NCI-H526 treated with DMSO at 0.1 percent for 48 hours (cell line): ENCODE measurements around the gene ADD2.
A peak's percentile ranks its signal among the peaks of the same experiment; 100 is the strongest.
"Not testable (repeated sequence)": the region's sequence is repeated elsewhere in the genome, so short reads cannot be mapped to it uniquely, and the experiment has no call there.

Source experiments
- DNase-seq: peaks from one replicate; lab custom pipeline; 2025; lab: John Stamatoyannopoulos, UW

Gene ADD2

GRCh38 chr2:70633508-70633907 is 134.5 kb downstream of the ADD2 start:
- no peak for DNase-seq

GRCh38 chr2:70632966-70633365 is 135.0 kb downstream of the ADD2 start:
- no peak for DNase-seq

DNA sequence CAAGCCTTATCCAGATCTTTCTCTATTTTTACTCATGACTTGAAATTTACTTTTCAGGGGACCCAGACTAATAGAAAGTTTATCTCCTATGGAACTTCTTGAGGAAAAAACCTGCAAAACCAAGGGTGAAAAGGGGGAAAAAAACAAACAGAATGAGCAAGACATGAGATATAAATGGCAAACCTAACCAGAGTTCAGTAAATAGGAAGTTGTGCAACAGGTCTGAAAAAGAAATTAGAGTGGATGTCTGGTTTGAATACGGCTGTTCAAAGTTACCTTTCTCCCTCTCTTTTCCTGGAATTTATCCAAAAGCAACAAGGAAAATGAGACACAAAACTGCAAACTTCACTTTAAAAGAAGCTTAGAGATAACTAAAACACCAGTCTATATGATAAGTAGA is 135.6 kb downstream of the ADD2 start:
- no peak for DNase-seq

- DNase-seq = no peak
Measured at GRCh38 chr2:70630761-70631160, 137.2 kb downstream of the ADD2 start.

DNA sequence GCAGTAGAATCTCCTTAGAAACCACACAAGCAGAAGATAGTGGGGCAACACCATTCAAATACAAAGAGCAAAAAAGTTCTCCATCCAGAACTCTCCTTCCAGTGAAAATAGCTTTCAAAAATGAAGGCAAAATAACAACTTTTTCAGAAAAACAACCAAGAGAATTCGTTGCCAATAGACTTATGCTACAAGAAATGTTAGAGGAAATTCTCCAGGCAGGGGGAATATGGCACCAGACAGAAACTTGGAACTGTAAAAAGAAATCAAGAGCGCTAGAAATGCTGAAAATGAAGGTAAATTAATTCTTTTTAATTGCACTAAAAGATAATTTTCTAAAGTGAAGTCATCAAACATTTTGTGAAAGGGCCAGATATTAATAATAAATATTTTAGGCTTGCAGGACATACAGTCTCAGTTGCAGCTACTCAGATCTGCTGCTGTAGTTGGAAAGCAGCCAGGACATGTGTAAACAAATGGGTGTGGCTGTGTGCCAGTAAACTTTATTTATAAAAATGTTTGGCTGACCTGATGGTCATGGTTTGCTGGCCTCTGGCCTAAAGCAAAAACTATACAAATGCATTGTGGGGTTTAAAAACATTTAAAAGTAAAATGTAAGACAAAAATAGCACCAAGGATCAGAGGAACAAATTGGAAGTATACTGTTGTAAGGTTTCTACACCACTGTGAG is 140.6 kb downstream of the ADD2 start:
- DNase-seq = peak; percentile 14

GRCh38 chr2:70626254-70626990 is 141.6 kb downstream of the ADD2 start:
- DNase-seq = no peak

DNA sequence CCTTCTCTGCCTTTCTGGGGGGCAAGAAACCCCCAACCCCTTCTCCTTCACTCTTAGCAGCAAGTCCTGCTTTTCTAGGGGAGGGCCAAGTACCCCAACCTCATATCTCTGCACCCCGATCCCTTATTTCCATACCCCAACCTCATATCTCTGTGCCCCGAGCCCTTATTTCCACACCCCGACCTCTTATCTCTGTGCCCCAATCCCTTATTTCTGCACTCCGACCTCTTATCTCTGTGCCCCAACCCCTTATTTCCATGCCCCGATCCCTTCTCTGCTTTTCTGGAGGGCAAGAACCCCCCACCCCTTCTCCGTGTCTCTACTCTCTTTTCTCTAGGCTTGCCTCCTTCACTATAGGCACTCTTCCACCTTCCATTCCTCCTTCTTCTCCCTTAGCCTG is 146.5 kb downstream of the ADD2 start:
- not testable (repeated sequence) for DNase-seq

GRCh38 chr2:70620020-70620419 is 148.0 kb downstream of the ADD2 start:
- no peak for DNase-seq

DNA sequence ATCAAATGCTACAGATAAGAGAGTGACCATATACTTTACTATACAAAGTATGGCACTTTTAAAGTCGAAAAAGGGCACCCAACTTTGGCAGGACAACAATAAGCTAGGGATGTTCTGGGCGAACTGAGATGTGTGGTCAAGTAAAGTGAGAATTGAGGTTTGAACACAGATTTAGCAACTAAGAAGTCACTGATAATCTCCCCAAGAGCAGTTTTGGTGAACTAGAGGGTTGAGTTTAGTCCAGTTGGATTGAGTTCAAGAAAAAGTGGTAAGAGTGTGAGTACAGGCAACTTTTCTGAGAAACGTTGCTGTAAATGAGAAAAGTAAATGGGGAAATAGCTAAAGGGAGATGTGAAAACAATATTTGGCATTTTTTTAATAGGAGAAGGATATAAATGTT is 148.8 kb downstream of the ADD2 start:
- no peak for DNase-seq

GRCh38 chr2:70616168-70616694 is 151.8 kb downstream of the ADD2 start:
- DNase-seq = no peak

DNA sequence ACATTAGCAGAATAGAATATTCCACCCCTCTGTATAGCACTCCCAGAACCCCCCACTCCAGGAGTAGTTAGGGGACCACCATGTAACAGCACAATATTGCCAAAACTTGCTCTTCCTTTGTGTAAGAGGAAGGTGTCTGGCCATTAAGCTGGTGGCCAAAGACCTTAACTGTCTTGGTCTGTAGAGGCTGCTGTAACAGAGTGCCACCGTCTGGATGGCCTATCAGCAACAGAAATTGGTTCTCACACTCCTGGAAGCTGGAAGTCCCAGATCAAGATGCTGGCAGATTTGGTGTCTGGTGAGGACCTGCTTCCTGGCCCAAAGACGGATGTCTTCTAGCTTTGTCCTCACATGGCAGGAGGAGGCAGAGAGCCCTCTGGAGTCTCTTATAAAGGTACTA is 152.8 kb downstream of the ADD2 start:
- DNase-seq = no peak

- DNase-seq = no peak
Measured at GRCh38 chr2:70613521-70613920, 154.5 kb downstream of the ADD2 start.

DNA sequence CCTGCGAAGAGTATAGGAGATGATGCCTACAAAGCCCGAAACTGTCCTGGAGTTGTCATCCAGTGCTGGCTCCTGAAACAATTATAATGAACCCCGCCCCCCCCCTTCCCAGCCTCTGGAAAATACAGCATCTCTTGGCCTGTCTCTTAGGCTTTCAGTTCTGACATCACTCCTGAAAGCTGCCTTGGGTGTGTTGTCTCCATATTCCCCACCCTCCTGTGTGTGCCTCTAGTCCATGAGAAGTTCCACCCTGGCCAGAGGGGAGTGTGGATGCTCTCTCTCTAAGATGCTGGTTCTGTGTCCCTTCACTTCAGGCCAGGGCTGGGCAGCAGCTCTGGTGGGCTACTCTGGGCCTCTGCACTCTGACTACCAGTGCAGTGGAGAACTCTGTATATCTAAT is 155.4 kb downstream of the ADD2 start:
- DNase-seq = no peak

- DNase-seq = no peak
Measured at GRCh38 chr2:70608373-70608772, 159.6 kb downstream of the ADD2 start.

DNA sequence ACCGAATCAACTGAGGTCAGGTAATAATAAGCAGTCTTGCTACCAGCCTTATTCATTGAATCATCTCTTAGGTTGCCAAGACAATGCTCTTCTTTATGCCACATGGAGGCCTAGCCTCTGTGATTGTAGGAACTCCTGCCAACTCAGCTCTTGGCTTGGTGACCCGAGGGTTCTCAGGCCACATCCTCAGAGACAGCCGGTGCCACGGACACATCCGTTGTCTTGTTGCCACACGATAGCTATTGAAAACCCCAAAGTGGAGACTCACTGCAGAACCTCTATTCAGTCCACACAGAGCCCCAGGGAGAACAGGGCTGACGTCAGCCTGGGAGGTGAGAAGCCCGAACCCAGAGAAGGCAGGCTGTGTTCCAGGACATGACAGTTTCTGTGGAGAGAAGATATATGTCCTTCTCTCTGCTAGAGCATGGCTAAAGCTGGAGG is 160.9 kb downstream of the ADD2 start:
- DNase-seq = no peak
